GM12875 (cell line): ENCODE data around the gene SF3B2.
"Not testable (repeated sequence)": the region's sequence is repeated elsewhere in the genome, so short reads cannot be mapped to it uniquely, and the experiment has no call there.

Source experiments
- H3K4me3 ChIP-seq: one replicate; pipeline ENCODE4 v1.5.1; 2011; ENCODE audit warnings: low read depth, low read length, control low read depth
- TF ChIP-seq, protein P1 (sequence below): IDR thresholded peaks from 2 replicates; pipeline ENCODE4 v1.5.1; 2011; ENCODE audit warnings: low read depth, mild to moderate bottlenecking, control low read depth, inconsistent platforms, low read length, moderate library complexity, borderline replicate concordance; ENCODE audit not compliant: insufficient read depth

Gene SF3B2

DNA sequence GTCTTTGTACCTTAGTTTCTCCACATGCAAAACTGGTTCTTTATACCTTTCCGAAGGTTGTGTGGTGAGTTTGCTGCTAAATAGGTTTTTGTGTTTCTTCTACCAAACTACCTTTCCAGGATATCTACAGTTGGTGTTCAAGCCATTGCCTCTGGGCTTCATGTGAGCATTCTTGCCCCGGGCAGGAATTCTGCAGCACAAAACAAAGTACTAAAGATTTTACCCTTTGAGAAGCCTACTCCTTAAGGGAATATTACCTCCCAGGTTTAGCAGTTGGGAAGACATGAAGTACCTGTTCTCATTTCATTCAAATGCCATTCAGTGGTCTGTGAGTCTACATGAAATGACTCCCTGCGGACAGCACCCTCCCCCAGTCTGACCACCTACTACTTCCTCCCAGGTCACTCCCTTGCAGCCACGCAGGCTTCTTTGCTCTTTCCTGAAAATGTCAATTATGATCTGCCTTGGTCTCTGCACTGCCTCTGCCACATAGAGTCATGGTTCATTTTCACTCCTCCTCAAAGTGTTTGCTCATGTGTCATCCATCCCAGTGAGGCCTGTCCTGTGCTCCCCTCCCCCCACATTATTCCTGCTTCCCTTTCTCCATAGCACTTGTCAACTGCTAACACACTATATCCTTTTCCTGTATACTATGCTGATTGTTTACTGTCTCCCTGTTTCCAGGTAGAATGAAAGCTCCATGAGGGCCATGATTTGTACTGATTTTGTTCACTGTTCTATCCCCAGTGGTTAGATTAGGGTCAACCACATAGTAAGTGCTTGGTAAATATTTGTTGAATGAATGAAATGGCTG, 54.8 kb downstream of the SF3B2 start:
- H3K4me3 ChIP-seq = no peak overlapping the region
- TF ChIP-seq, protein P1, sequence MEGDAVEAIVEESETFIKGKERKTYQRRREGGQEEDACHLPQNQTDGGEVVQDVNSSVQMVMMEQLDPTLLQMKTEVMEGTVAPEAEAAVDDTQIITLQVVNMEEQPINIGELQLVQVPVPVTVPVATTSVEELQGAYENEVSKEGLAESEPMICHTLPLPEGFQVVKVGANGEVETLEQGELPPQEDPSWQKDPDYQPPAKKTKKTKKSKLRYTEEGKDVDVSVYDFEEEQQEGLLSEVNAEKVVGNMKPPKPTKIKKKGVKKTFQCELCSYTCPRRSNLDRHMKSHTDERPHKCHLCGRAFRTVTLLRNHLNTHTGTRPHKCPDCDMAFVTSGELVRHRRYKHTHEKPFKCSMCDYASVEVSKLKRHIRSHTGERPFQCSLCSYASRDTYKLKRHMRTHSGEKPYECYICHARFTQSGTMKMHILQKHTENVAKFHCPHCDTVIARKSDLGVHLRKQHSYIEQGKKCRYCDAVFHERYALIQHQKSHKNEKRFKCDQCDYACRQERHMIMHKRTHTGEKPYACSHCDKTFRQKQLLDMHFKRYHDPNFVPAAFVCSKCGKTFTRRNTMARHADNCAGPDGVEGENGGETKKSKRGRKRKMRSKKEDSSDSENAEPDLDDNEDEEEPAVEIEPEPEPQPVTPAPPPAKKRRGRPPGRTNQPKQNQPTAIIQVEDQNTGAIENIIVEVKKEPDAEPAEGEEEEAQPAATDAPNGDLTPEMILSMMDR = no peak

DNA sequence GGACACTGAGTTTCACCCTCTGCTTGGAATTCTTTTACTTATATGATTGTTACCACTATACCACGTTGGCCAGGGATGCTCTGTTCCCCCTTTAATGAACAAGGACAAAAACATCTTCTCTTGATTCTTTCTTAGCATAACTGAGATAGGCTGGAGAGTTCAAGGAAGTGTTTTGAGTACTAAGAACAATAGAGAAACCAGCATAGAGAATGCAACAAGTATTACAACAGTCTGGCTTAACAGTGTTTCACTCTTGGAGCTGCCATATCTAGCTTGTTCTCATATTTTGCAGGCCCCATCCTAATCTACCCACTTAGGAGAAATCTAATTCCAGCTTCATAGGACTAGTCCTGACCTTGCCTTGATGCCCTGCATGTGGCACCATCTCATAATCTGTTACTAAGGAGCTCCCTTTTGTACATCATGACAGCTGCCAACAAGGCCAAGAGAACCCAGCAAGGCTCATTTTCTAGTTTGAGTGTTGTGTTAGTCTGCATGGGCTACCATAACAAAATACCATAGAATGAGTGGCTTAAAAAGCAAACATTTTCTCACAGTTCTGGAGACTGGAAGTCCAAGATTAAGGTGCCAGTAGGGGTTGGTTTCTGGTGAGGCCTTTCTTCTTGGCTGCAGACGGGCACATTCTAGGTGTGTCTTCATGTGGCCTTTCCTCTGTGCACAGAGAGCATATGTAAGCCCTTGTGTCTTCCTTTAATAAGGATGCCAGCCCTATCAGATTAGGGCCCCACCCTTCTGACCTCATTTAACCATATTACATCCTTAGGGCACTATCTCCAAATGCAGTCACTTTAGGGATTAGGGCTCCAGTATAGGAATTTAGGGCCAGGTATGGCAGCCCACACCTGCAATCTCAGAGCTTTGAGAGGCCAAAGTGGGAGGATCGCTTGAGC, 55.7 kb downstream of the SF3B2 start:
- H3K4me3 ChIP-seq = no peak overlapping the region
- TF ChIP-seq, protein P1 = no peak

DNA sequence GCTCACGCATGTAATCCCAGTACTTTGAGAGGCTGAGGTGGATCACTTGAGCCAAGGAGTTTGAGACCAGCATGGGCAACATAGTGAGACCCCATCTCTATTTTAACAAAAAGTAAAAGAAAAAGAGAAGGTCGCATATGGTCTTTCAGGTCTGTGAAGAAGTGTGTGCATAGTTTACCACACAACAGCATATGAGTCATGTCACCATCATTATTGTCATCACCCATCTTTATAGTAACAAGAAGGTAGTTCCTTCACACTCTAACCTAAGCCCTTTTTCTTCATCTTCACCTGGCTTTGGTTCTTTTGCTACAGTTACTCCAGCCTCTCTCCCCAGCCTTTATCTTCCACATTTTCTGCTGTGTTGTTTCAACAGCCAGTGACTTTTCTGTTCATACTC, 57.1 kb downstream of the SF3B2 start:
- H3K4me3 ChIP-seq = no peak overlapping the region
- TF ChIP-seq, protein P1 = no peak

DNA sequence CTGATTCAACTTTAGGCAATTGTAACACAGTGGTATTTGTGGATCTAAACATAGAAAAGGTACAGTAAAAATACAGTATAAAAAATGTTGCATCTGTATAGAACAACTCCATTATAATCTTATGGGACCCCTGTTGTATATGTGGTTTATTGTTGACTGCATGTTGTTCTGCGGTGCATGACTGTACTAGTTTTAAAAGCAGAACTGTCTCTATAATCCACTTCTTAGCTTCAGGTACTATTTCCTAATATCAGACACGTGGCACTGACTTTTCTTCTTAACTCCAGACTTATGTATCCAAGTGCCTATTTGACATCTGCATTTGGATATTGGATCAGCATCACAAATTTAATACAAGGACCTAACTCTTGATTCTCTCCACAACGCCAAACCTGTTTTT, 59.0 kb downstream of the SF3B2 start:
- no peak overlapping the region for H3K4me3 ChIP-seq
- TF ChIP-seq, protein P1 = no peak

DNA sequence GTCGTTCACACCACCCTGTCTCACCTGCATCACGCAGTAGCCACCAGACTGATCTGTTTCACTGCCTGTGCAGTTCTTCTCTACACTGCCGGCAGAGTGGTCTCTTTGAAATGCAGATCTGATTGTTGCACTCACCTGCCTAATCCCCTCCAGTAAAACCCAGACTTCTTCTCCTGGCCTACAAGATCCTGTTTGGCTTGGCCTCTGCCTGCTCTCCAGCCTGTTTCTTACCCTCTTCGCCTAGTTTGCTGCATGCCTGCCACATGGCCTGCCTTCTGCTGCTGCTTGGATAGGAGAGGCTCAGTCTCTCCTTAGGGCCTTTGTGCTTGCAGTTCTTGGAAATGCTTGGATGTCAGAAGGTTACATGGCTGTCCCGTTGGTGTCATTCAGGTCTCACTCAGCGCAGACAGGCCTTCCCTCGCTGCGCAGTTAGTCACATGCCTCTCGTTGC, 59.9 kb downstream of the SF3B2 start:
- TF ChIP-seq, protein P1 = no peak
- H3K4me3 ChIP-seq = no peak overlapping the region

DNA sequence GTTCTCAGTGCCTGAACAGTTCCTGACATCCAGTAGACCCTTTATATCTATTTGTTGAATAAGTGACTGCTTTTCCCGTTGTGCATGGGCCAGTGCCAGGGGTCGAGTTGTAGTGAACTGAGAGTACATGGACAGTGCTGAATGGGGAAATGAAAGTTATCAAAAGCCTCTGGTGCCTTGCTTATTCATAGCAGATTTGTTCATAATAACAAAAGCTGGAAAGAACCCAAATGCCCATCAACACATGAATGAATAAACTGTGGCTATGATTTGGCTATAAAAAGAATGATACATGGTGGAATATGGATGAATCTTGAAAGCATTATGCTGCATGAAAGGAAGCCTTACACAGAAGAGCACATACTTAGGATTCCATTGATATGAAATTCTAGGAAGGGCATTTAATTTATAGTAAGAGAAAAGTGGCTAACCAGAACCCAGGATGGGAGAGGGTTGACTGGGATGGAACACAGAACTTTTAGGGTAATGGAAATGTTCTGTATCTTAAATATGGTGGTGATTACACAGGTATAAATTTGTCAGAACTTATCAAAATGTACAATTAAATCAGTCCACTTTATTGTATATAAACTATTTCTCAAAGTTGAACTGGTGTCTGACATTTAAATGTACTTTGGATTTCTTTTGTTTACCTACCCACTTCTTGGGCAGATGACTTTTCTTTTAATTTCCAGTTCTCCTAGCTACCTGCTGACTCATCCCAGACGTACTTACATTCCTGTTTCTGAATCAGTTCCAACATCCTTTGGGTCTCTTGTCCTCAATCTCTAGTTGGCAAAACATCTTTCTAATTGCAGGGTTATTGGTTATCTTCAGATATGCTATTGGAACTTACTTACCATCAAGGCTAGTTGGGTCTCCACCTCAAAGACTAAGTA, 60.7 kb downstream of the SF3B2 start:
- no peak overlapping the region for H3K4me3 ChIP-seq
- TF ChIP-seq, protein P1 = no peak

DNA sequence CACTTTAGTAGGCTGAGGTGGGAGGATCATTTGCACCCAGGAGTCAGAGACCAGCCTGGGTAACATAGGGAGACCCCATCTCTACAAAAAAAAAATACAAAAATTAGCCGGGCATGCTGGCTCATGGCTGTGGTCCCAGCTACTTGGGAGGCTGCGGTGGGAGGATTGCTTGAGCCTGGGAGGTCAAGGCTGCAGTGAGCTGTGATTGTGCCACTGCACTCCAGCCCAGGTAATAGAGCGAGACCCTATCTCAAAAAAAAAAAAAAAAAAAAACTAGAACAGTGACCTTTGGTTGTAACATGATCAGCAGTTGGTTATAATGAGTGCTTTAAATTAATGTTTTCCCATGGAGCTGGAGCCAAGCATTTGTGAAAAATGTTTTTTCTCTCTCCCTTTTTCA, 62.8 kb downstream of the SF3B2 start:
- H3K4me3 ChIP-seq = not testable (repeated sequence)
